ENCODE measurements around the gene BCL11B. TPM values are rescaled to one million over a fixed set of nuclear protein-coding genes. Genes with fewer than 3 reads are reported as not detected.

Gene BCL11B
- total RNA-seq, 1 donor from 2014 or later, result 1.3 TPM

DNA sequence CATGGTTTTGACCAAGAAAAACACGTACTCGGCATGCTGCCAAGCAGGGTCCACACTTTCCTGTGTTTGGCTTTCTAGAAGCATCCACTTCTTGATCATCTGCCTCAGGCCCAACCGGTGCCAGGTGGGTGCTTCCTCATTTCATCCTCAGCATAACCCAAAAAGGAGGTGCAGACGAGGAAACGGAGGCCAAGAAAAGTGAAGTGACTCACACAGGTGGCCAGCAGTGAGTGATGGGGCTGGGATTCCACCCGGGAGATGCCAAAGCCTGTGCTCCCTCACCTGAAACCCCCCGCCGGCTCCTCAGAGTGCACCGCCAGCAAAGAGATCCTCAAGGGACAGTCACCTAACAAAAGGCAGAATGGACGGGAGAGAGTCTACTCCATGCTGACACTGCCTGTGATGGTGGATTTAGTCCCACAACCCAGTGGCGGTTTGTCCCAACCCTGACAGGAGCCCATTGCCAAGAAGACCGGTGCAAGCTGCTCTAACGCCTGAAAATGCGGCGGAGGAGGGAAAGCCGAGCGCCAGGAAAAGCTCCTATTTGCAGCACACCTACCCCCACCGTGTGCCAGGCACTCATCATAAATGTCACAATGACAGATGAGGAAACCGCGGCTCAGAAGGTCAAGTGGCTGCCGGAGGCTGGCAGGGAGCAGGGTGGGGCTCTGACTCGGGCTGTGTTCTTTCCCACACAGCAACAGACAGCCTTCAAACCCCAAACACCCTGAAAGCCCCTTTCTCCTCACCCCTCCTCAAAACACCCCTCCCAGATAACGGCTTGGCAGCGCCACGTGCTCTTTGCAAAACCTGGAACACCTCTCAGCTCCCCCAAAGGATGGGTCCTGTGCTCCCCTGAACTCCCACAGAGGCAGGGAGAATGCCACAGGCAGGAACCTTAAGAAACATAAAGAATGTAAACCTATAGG, 18.8 kb downstream of the BCL11B start:
- TF ChIP-seq, protein P1, sequence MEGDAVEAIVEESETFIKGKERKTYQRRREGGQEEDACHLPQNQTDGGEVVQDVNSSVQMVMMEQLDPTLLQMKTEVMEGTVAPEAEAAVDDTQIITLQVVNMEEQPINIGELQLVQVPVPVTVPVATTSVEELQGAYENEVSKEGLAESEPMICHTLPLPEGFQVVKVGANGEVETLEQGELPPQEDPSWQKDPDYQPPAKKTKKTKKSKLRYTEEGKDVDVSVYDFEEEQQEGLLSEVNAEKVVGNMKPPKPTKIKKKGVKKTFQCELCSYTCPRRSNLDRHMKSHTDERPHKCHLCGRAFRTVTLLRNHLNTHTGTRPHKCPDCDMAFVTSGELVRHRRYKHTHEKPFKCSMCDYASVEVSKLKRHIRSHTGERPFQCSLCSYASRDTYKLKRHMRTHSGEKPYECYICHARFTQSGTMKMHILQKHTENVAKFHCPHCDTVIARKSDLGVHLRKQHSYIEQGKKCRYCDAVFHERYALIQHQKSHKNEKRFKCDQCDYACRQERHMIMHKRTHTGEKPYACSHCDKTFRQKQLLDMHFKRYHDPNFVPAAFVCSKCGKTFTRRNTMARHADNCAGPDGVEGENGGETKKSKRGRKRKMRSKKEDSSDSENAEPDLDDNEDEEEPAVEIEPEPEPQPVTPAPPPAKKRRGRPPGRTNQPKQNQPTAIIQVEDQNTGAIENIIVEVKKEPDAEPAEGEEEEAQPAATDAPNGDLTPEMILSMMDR (IDR thresholded peaks at IDR 0.05), result no peak
- TF ChIP-seq EZH2 (IDR thresholded peaks at IDR 0.05) (no peak), EZH2phosphoT487 (IDR thresholded peaks at IDR 0.05) (no peak)
- H3K9ac ChIP-seq, result no peak overlapping the region
- no peak overlapping the region for H3K27ac ChIP-seq
- no peaks in the 10 kb centered on the region for H3K9me3 Mint-ChIP-seq
- no peaks in the 10 kb centered on the region for H3K36me3 Mint-ChIP-seq
- no peak overlapping the region for H2AFZ ChIP-seq (replicated peaks)
- H3K4me3 Mint-ChIP-seq, result no peak overlapping the region
- peaks cover 3% of the 10 kb centered on the region for H3K4me1 ChIP-seq
- no peak overlapping the region for H3K4me2 ChIP-seq
- H3K79me2 ChIP-seq (ENCODE audit: low read depth), result no peaks in the 10 kb centered on the region
- no peak overlapping the region for H3K4me3 ChIP-seq
- H3K9me3 ChIP-seq (ENCODE audit: low read depth), result no peaks in the 10 kb centered on the region
- H3K27me3 ChIP-seq, result peaks cover 24% of the 10 kb centered on the region
- no peaks in the 10 kb centered on the region for H3K36me3 ChIP-seq
- peaks cover 14% of the 10 kb centered on the region for H3K4me1 Mint-ChIP-seq
- H3K27me3 Mint-ChIP-seq (ENCODE audit: insufficient read depth, low read depth), result peaks cover 44% of the 10 kb centered on the region
- H3K27ac Mint-ChIP-seq, result no peak overlapping the region
- no peaks in the 10 kb centered on the region for H3F3A ChIP-seq (ENCODE audit: low read depth)
- H4K20me1 ChIP-seq (ENCODE audit: low read depth), result no peaks in the 10 kb centered on the region
- DNase-seq (ENCODE audit: low spot score), result no peak

DNA sequence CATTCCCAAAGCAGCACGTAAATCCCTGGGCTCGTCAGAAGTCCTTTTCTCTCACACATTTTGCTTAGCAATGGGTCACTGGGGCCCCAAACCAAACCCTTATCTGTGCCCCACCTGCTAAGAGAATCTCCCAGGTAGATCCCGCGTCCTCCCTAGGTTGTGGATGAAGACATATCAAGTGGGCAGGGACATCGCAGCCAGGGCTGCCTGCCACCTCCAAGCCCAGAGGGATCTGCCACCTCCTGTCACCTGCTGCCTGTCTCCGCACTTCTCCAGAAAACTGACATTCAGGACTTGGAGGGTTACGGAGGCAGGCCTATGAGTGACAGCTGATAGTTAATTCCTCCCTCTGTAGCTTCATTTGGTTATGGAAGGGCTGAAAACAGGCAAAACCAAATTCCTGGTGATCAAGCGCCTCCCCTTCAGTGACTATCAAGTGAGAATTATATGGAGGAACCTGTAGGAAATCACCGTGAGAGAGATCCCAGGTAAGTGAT, 19.5 kb downstream of the BCL11B start:
- Histone ChIP-seq H3F3A (ENCODE audit: low read depth) (peaks cover 2% of the 10 kb centered on the region), H3K27ac (no peak overlapping the region), H3K9ac (no peak overlapping the region), H2AFZ (replicated peaks) (no peak overlapping the region), H3K79me2 (ENCODE audit: low read depth) (no peaks in the 10 kb centered on the region), H4K20me1 (ENCODE audit: low read depth) (no peaks in the 10 kb centered on the region), H3K9me3 (ENCODE audit: low read depth) (no peaks in the 10 kb centered on the region), H3K27me3 (peaks cover 24% of the 10 kb centered on the region), H3K4me3 (no peak overlapping the region), H3K36me3 (no peaks in the 10 kb centered on the region), H3K4me2 (no peak overlapping the region), H3K4me1 (no peaks in the 10 kb centered on the region)
- DNase-seq (ENCODE audit: low spot score), result no peak
- Mint-ChIP-seq H3K9me3 (no peaks in the 10 kb centered on the region), H3K27me3 (ENCODE audit: insufficient read depth, low read depth) (peaks cover 45% of the 10 kb centered on the region), H3K4me3 (no peak overlapping the region), H3K4me1 (peaks cover 15% of the 10 kb centered on the region), H3K36me3 (no peaks in the 10 kb centered on the region), H3K27ac (no peak overlapping the region)
- TF ChIP-seq EZH2phosphoT487 (IDR thresholded peaks at IDR 0.05), result no peak
- TF ChIP-seq, protein P1 (IDR thresholded peaks at IDR 0.05), result no peak
- TF ChIP-seq EZH2 (IDR thresholded peaks at IDR 0.05), result no peak

DNA sequence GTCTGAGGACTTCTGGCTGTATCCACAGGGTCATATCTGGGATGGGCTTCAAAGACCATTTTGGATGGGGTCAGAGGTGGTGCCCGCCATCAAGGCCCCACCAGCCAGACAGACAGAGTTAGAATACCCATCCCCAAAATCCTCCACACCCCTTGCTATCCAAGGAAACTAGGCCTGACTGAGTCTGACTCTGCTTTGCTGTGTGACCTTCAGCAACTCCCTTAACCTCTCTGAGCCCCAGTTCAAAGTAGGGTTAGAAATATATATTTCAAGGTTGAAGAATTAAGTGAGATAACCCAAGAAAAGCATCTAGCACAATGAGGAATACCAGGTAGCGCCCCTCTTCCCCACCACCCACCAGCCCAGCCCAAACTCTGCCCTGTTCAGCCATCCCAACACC, 20.3 kb downstream of the BCL11B start:
- Histone ChIP-seq H2AFZ (replicated peaks) (no peak overlapping the region), H4K20me1 (ENCODE audit: low read depth) (no peaks in the 10 kb centered on the region), H3K9me3 (ENCODE audit: low read depth) (no peaks in the 10 kb centered on the region), H3F3A (ENCODE audit: low read depth) (peaks cover 10% of the 10 kb centered on the region), H3K4me3 (no peak overlapping the region), H3K9ac (no peak overlapping the region), H3K27me3 (peaks cover 29% of the 10 kb centered on the region), H3K36me3 (no peaks in the 10 kb centered on the region), H3K27ac (no peak overlapping the region), H3K79me2 (ENCODE audit: low read depth) (no peaks in the 10 kb centered on the region), H3K4me1 (no peaks in the 10 kb centered on the region), H3K4me2 (no peak overlapping the region)
- Mint-ChIP-seq H3K36me3 (no peaks in the 10 kb centered on the region), H3K4me1 (peaks cover 20% of the 10 kb centered on the region), H3K4me3 (no peak overlapping the region), H3K9me3 (no peaks in the 10 kb centered on the region), H3K27ac (no peak overlapping the region), H3K27me3 (ENCODE audit: insufficient read depth, low read depth) (peaks cover 41% of the 10 kb centered on the region)
- DNase-seq (ENCODE audit: low spot score), result no peak
- TF ChIP-seq EZH2 (IDR thresholded peaks at IDR 0.05) (no peak), EZH2phosphoT487 (IDR thresholded peaks at IDR 0.05) (no peak)
- TF ChIP-seq, protein P1 (IDR thresholded peaks at IDR 0.05), result no peak

Data from neural progenitor cell (in vitro differentiated cells).